ENCODE data around the gene LHFPL6.

Gene LHFPL6

DNA sequence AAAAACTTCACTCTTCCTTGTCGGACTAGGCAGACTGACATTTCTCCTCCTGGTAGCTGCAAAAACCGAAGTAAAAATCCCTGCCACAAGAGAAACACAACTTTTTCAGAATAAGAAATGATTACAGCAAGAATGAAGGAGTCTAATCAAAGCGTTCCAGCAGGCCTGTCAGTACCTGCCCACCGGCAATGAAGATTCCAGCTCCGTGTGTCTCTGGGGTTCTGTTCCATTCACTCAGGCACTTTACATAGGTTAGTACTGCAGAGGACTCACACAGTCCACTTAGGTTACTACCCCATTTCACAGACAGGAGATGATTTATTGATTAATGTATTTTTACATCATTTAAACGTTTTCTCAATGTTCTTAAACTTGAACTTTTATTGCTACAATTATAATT is 289.3 kb downstream of the LHFPL6 start:
- Histone ChIP-seq H2BK120ac (ENCODE audit: low read depth, low read length) (no peak overlapping the region), H3K23ac (ENCODE audit: low read depth, low read length, poor library complexity) (no peak overlapping the region), H3K27me3 (ENCODE audit: control insufficient read depth in 3 of 3, insufficient read depth in 3 of 3, low read depth in 1 of 3, low read length in 3 of 3) (no peaks in the 10 kb centered on the region), H4K91ac (ENCODE audit: low read depth, low read length, poor library complexity) (no peak overlapping the region), H3K36me3 (replicated peaks in 1 of 2; ENCODE audit: control insufficient read depth in 2 of 2, insufficient read depth in 2 of 2, low read length in 2 of 2) (no peaks in the 10 kb centered on the region), H3K4me3 (ENCODE audit: low read length in 2 of 2) (no peak overlapping the region), H3K4me2 (ENCODE audit: insufficient read depth, low read length, poor library complexity, severe bottlenecking) (no peak overlapping the region), H2BK15ac (ENCODE audit: low read length) (no peak overlapping the region), H2BK12ac (ENCODE audit: low read length) (no peak overlapping the region), H3K14ac (ENCODE audit: low read length) (no peak overlapping the region), H3K27ac (replicated peaks; ENCODE audit: low read length) (no peak overlapping the region), H3K9ac (ENCODE audit: low read depth, low read length, poor library complexity) (no peak overlapping the region), H3K79me1 (ENCODE audit: low read depth, low read length) (no peaks in the 10 kb centered on the region), H3K4me1 (ENCODE audit: control insufficient read depth in 2 of 2, insufficient read depth in 1 of 2, low read depth in 1 of 2, low read length in 2 of 2) (no peaks in the 10 kb centered on the region), H4K8ac (ENCODE audit: low read depth, low read length) (no peak overlapping the region), H2AK5ac (ENCODE audit: low read depth, low read length) (no peak overlapping the region), H2AFZ (ENCODE audit: low read length) (no peak overlapping the region), H3K18ac (ENCODE audit: low read length) (no peak overlapping the region), H3K4ac (ENCODE audit: low read length) (no peak overlapping the region), H3K9me3 (replicated peaks in 1 of 2; ENCODE audit: control insufficient read depth in 2 of 2, insufficient read depth in 1 of 2, low read depth in 1 of 2, low read length in 2 of 2) (no peaks in the 10 kb centered on the region), H2BK5ac (ENCODE audit: low read length) (no peak overlapping the region)
- WGBS, 2 donors (ENCODE audit: extremely low coverage in 2 of 2, insufficient read length in 2 of 2, insufficient replicate concordance in 1 of 2) = no CpG with 5 or more reads among the region's 6 CpGs
- no peak for DNase-seq (ENCODE audit: low spot score)

- DNase-seq (ENCODE audit: low spot score) = no peak
- no peak overlapping the region for H3K23ac ChIP-seq (ENCODE audit: low read depth, low read length, poor library complexity)
- no peak overlapping the region for H2BK5ac ChIP-seq (ENCODE audit: low read length)
- no peaks in the 10 kb centered on the region for H3K79me1 ChIP-seq (ENCODE audit: low read depth, low read length)
- H4K8ac ChIP-seq (ENCODE audit: low read depth, low read length) = no peak overlapping the region
- whole genome bisulfite sequencing, 2 donors (ENCODE audit: extremely low coverage in 2 of 2, insufficient read length in 2 of 2, insufficient replicate concordance in 1 of 2) = no CpG with 5 or more reads among the region's 2 CpGs
- H3K4me3 ChIP-seq (ENCODE audit: low read length in 2 of 2) = no peak overlapping the region
- H2BK15ac ChIP-seq (ENCODE audit: low read length) = no peak overlapping the region
- H3K4ac ChIP-seq (ENCODE audit: low read length) = no peak overlapping the region
- H3K9ac ChIP-seq (ENCODE audit: low read depth, low read length, poor library complexity) = no peak overlapping the region
- H3K4me1 ChIP-seq (ENCODE audit: control insufficient read depth in 2 of 2, insufficient read depth in 1 of 2, low read depth in 1 of 2, low read length in 2 of 2) = no peaks in the 10 kb centered on the region
- H3K27me3 ChIP-seq (ENCODE audit: control insufficient read depth in 3 of 3, insufficient read depth in 3 of 3, low read depth in 1 of 3, low read length in 3 of 3) = no peaks in the 10 kb centered on the region
- H3K36me3 ChIP-seq (replicated peaks in 1 of 2; ENCODE audit: control insufficient read depth in 2 of 2, insufficient read depth in 2 of 2, low read length in 2 of 2) = no peaks in the 10 kb centered on the region
- no peaks in the 10 kb centered on the region for H3K9me3 ChIP-seq (replicated peaks in 1 of 2; ENCODE audit: control insufficient read depth in 2 of 2, insufficient read depth in 1 of 2, low read depth in 1 of 2, low read length in 2 of 2)
- H2BK120ac ChIP-seq (ENCODE audit: low read depth, low read length) = no peak overlapping the region
- H2AK5ac ChIP-seq (ENCODE audit: low read depth, low read length) = no peak overlapping the region
- H2AFZ ChIP-seq (ENCODE audit: low read length) = no peak overlapping the region
- no peak overlapping the region for H2BK12ac ChIP-seq (ENCODE audit: low read length)
- no peak overlapping the region for H3K27ac ChIP-seq (replicated peaks; ENCODE audit: low read length)
- no peak overlapping the region for H4K91ac ChIP-seq (ENCODE audit: low read depth, low read length, poor library complexity)
- no peak overlapping the region for H3K14ac ChIP-seq (ENCODE audit: low read length)
- no peak overlapping the region for H3K4me2 ChIP-seq (ENCODE audit: insufficient read depth, low read length, poor library complexity, severe bottlenecking)
- H3K18ac ChIP-seq (ENCODE audit: low read length) = no peak overlapping the region
These were observed 290.4 kb downstream of the LHFPL6 start for GRCh38 chr13:39312596-39312995.

DNA sequence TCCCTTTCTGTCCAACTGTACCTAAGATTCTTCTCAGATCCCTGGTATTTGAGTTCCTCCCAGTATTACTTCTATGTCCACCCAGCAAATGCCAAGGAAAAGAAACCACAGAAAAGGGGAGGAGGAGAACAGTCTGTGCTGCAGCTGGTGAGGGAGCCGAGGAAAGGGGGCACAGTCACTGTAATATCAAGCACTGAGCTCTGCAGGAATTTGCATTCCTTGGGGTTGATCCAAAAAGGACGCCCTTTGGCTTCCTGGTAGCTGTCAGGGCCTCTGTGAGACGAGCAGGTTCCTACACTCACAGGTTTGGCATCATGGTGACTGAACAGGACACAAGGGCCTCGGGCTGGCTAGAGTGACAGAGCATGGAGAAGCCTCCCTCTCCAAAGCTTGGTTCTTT is 291.4 kb downstream of the LHFPL6 start:
- H4K91ac ChIP-seq (ENCODE audit: low read depth, low read length, poor library complexity) = no peak overlapping the region

DNA sequence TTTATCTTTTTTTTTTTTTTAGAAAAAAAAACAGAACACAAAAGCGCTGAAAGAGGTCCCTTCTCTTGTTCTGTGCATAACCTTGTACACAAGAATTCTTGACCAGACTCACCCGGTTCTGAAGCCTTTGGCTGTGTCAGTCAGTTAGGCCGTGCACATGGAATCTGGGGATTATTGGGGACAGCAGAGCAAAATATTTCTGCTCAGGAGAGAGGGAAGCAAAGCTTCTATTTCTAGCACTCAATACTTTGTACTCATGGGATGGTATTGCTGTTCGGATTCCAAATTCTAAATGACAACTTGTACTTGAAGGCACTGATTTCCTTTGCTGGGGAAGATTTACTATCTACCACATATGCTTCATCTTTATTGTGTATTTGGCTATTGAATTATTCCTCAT is 292.0 kb downstream of the LHFPL6 start:
- no peak overlapping the region for H3K23ac ChIP-seq (ENCODE audit: low read depth, low read length, poor library complexity)
- no peak overlapping the region for H3K14ac ChIP-seq (ENCODE audit: low read length)
- H3K9me3 ChIP-seq (replicated peaks in 1 of 2; ENCODE audit: control insufficient read depth in 2 of 2, insufficient read depth in 1 of 2, low read depth in 1 of 2, low read length in 2 of 2) = no peaks in the 10 kb centered on the region
- H3K4me2 ChIP-seq (ENCODE audit: insufficient read depth, low read length, poor library complexity, severe bottlenecking) = no peak overlapping the region
- no peak overlapping the region for H3K9ac ChIP-seq (ENCODE audit: low read depth, low read length, poor library complexity)
- WGBS, 2 donors (ENCODE audit: extremely low coverage in 2 of 2, insufficient read length in 2 of 2, insufficient replicate concordance in 1 of 2) = no CpG with 5 or more reads among the region's 4 CpGs
- H4K91ac ChIP-seq (ENCODE audit: low read depth, low read length, poor library complexity) = no peak overlapping the region
- peaks cover 0 to 8% of the 10 kb centered on the region in 2 donors for H3K4me1 ChIP-seq (ENCODE audit: control insufficient read depth in 2 of 2, insufficient read depth in 1 of 2, low read depth in 1 of 2, low read length in 2 of 2)
- H3K4me3 ChIP-seq (ENCODE audit: low read length in 2 of 2) = no peak overlapping the region
- no peak for DNase-seq (ENCODE audit: low spot score)
- no peak overlapping the region for H4K8ac ChIP-seq (ENCODE audit: low read depth, low read length)
- no peak overlapping the region for H2BK120ac ChIP-seq (ENCODE audit: low read depth, low read length)
- no peaks in the 10 kb centered on the region for H3K79me1 ChIP-seq (ENCODE audit: low read depth, low read length)
- H3K18ac ChIP-seq (ENCODE audit: low read length) = no peak overlapping the region
- no peaks in the 10 kb centered on the region for H3K36me3 ChIP-seq (replicated peaks in 1 of 2; ENCODE audit: control insufficient read depth in 2 of 2, insufficient read depth in 2 of 2, low read length in 2 of 2)
- no peak overlapping the region for H3K4ac ChIP-seq (ENCODE audit: low read length)
- no peak overlapping the region for H3K27ac ChIP-seq (replicated peaks; ENCODE audit: low read length)
- H2AK5ac ChIP-seq (ENCODE audit: low read depth, low read length) = no peak overlapping the region
- no peak overlapping the region for H2BK5ac ChIP-seq (ENCODE audit: low read length)
- no peaks in the 10 kb centered on the region for H3K27me3 ChIP-seq (ENCODE audit: control insufficient read depth in 3 of 3, insufficient read depth in 3 of 3, low read depth in 1 of 3, low read length in 3 of 3)
- H2BK15ac ChIP-seq (ENCODE audit: low read length) = no peak overlapping the region
- no peak overlapping the region for H2AFZ ChIP-seq (ENCODE audit: low read length)
- H2BK12ac ChIP-seq (ENCODE audit: low read length) = no peak overlapping the region

More for the DNA sequence above, 291.4 kb downstream of the LHFPL6 start:
- H3K36me3 ChIP-seq (replicated peaks in 1 of 2; ENCODE audit: control insufficient read depth in 2 of 2, insufficient read depth in 2 of 2, low read length in 2 of 2) = no peaks in the 10 kb centered on the region
- no peak overlapping the region for H2AFZ ChIP-seq (ENCODE audit: low read length)
- no peak overlapping the region for H3K4me2 ChIP-seq (ENCODE audit: insufficient read depth, low read length, poor library complexity, severe bottlenecking)
- no peak overlapping the region for H3K23ac ChIP-seq (ENCODE audit: low read depth, low read length, poor library complexity)
- H2BK120ac ChIP-seq (ENCODE audit: low read depth, low read length) = peak overlapping the region; percentile 13
- no peak overlapping the region for H2AK5ac ChIP-seq (ENCODE audit: low read depth, low read length)
- no peak overlapping the region for H3K9ac ChIP-seq (ENCODE audit: low read depth, low read length, poor library complexity)
- no peak overlapping the region for H3K14ac ChIP-seq (ENCODE audit: low read length)
- no peak overlapping the region for H2BK15ac ChIP-seq (ENCODE audit: low read length)
- WGBS, 2 donors (ENCODE audit: extremely low coverage in 2 of 2, insufficient read length in 2 of 2, insufficient replicate concordance in 1 of 2) = no CpG with 5 or more reads among the region's 4 CpGs
- no peak overlapping the region for H3K4ac ChIP-seq (ENCODE audit: low read length)
- no peak overlapping the region for H4K8ac ChIP-seq (ENCODE audit: low read depth, low read length)
- peak overlapping the region; percentile 84 for H3K18ac ChIP-seq (ENCODE audit: low read length)
- DNase-seq (ENCODE audit: low spot score) = no peak
- no peak overlapping the region for H3K27ac ChIP-seq (replicated peaks; ENCODE audit: low read length)
- no peaks in the 10 kb centered on the region for H3K79me1 ChIP-seq (ENCODE audit: low read depth, low read length)
- H2BK5ac ChIP-seq (ENCODE audit: low read length) = no peak overlapping the region
- no peaks in the 10 kb centered on the region for H3K27me3 ChIP-seq (ENCODE audit: control insufficient read depth in 3 of 3, insufficient read depth in 3 of 3, low read depth in 1 of 3, low read length in 3 of 3)
- H3K9me3 ChIP-seq (replicated peaks in 1 of 2; ENCODE audit: control insufficient read depth in 2 of 2, insufficient read depth in 1 of 2, low read depth in 1 of 2, low read length in 2 of 2) = no peaks in the 10 kb centered on the region
- H3K4me1 ChIP-seq (ENCODE audit: control insufficient read depth in 2 of 2, insufficient read depth in 1 of 2, low read depth in 1 of 2, low read length in 2 of 2) = peaks cover 0 to 8% of the 10 kb centered on the region in 2 donors
- no peak overlapping the region for H3K4me3 ChIP-seq (ENCODE audit: low read length in 2 of 2)
- no peak overlapping the region for H2BK12ac ChIP-seq (ENCODE audit: low read length)

All from neuronal stem cell (in vitro differentiated cells).